H1 (cell line): ENCODE results near the gene SEL1L. TPM values are rescaled to one million over a fixed set of nuclear protein-coding genes. Genes with fewer than 3 reads are reported as not detected.

Experiments used
- GTF2F1 ChIP-seq: IDR thresholded peaks from 2 replicates; pipeline ENCODE4 v1.6.1; 2012; ENCODE audit warnings: low read depth, low read length, improper control_type of control experiment, borderline replicate concordance
- JUN ChIP-seq: IDR thresholded peaks from 2 replicates; pipeline ENCODE4 v1.6.1; 2011; ENCODE audit warnings: low read depth, mild to moderate bottlenecking, improper control_type of control experiment, low read length
- POU5F1 ChIP-seq: IDR thresholded peaks from 2 replicates; pipeline ENCODE4 v1.6.1; 2011; ENCODE audit warnings: low read depth, mild to moderate bottlenecking, low read length, moderate library complexity
- RNF2 ChIP-seq: fragments of 200-900, 300-1000 bp; sonication (generic); IDR thresholded peaks from 2 replicates; pipeline ENCODE4 v1.7.1; 2016; ENCODE audit warnings: borderline replicate concordance, low read depth, mild to moderate bottlenecking, antibody characterized with exemption, low read length; ENCODE audit not compliant: poor library complexity, severe bottlenecking; ENCODE audit errors: missing control alignments
- SIN3A ChIP-seq, 2 experiments: IDR thresholded peaks in 1 of 2; conservative IDR thresholded peaks in 1 of 2; 2 replicates each; pipeline ENCODE4 v1.6.1; 2011 to 2012; ENCODE audit warnings: low read length in 2 of 2, improper control_type of control experiment in 1 of 2, low read depth in 1 of 2, mild to moderate bottlenecking in 1 of 2
- SP1 ChIP-seq: IDR thresholded peaks from 2 replicates; pipeline ENCODE4 v1.6.1; 2011; ENCODE audit warnings: low read depth, low read length
- SP4 ChIP-seq: IDR thresholded peaks from 2 replicates; pipeline ENCODE4 v1.6.1; 2012; ENCODE audit warnings: low read length, inconsistent platforms
- SUZ12 ChIP-seq: fragments of 200-600 bp; sonication (generic); IDR thresholded peaks from 2 replicates; pipeline ENCODE4 v1.6.1; 2012; ENCODE audit warnings: mild to moderate bottlenecking, inconsistent platforms, low read length, moderate library complexity, mixed read lengths
- TEAD4 ChIP-seq: IDR thresholded peaks from 2 replicates; pipeline ENCODE4 v1.6.1; 2012; ENCODE audit warnings: low read depth, low read length, inconsistent platforms, mixed read lengths
- polyA plus RNA-seq, 7 experiments: library from polyadenylated mRNA; depleted of rRNA in 3 of 7; stranded (reverse) in 5 of 7; unstranded in 2 of 7; fragments of >200 nt in 5 of 7; fragments of 200-250 nt in 2 of 7; gene quantifications; 1 replicate in 5 of 7; 2 replicates in 1 of 7; 4 replicates in 1 of 7; pipeline versions ENCODE4 v1.2.1 to v1.2.3, GENCODE V29; 2011 to 2013; ENCODE audit warnings: missing spikeins in 2 of 7, mixed read lengths in 2 of 7
- total RNA-seq: library from RNA; stranded (reverse); fragmentation: NEBNext Ultra II Directional; extraction: Animal tissue kit (Norgen Biotek cat#: 25700); gene quantifications from 2 replicates; pipeline ENCODE4 v1.2.1, GENCODE V29; 2021
- TF ChIP-seq, protein P1 (sequence below): fragments of 300-600 bp; sonication (generic); IDR thresholded peaks from 2 replicates; pipeline ENCODE4 v1.7.1; 2012; ENCODE audit warnings: low read length, moderate library complexity, mild to moderate bottlenecking, inconsistent platforms; ENCODE audit not compliant: insufficient replicate concordance
- TF ChIP-seq, protein P2 (sequence below): IDR thresholded peaks from 2 replicates; pipeline ENCODE4 v1.6.1; 2012; ENCODE audit warnings: inconsistent platforms

Gene SEL1L
- total and polyA plus RNA-seq, 2 of the 8 experiments (the other 6 are each of a cell fraction or from before 2014, with no cell fraction given): 4.3 to 34.9 TPM

- TF ChIP-seq, protein P1, sequence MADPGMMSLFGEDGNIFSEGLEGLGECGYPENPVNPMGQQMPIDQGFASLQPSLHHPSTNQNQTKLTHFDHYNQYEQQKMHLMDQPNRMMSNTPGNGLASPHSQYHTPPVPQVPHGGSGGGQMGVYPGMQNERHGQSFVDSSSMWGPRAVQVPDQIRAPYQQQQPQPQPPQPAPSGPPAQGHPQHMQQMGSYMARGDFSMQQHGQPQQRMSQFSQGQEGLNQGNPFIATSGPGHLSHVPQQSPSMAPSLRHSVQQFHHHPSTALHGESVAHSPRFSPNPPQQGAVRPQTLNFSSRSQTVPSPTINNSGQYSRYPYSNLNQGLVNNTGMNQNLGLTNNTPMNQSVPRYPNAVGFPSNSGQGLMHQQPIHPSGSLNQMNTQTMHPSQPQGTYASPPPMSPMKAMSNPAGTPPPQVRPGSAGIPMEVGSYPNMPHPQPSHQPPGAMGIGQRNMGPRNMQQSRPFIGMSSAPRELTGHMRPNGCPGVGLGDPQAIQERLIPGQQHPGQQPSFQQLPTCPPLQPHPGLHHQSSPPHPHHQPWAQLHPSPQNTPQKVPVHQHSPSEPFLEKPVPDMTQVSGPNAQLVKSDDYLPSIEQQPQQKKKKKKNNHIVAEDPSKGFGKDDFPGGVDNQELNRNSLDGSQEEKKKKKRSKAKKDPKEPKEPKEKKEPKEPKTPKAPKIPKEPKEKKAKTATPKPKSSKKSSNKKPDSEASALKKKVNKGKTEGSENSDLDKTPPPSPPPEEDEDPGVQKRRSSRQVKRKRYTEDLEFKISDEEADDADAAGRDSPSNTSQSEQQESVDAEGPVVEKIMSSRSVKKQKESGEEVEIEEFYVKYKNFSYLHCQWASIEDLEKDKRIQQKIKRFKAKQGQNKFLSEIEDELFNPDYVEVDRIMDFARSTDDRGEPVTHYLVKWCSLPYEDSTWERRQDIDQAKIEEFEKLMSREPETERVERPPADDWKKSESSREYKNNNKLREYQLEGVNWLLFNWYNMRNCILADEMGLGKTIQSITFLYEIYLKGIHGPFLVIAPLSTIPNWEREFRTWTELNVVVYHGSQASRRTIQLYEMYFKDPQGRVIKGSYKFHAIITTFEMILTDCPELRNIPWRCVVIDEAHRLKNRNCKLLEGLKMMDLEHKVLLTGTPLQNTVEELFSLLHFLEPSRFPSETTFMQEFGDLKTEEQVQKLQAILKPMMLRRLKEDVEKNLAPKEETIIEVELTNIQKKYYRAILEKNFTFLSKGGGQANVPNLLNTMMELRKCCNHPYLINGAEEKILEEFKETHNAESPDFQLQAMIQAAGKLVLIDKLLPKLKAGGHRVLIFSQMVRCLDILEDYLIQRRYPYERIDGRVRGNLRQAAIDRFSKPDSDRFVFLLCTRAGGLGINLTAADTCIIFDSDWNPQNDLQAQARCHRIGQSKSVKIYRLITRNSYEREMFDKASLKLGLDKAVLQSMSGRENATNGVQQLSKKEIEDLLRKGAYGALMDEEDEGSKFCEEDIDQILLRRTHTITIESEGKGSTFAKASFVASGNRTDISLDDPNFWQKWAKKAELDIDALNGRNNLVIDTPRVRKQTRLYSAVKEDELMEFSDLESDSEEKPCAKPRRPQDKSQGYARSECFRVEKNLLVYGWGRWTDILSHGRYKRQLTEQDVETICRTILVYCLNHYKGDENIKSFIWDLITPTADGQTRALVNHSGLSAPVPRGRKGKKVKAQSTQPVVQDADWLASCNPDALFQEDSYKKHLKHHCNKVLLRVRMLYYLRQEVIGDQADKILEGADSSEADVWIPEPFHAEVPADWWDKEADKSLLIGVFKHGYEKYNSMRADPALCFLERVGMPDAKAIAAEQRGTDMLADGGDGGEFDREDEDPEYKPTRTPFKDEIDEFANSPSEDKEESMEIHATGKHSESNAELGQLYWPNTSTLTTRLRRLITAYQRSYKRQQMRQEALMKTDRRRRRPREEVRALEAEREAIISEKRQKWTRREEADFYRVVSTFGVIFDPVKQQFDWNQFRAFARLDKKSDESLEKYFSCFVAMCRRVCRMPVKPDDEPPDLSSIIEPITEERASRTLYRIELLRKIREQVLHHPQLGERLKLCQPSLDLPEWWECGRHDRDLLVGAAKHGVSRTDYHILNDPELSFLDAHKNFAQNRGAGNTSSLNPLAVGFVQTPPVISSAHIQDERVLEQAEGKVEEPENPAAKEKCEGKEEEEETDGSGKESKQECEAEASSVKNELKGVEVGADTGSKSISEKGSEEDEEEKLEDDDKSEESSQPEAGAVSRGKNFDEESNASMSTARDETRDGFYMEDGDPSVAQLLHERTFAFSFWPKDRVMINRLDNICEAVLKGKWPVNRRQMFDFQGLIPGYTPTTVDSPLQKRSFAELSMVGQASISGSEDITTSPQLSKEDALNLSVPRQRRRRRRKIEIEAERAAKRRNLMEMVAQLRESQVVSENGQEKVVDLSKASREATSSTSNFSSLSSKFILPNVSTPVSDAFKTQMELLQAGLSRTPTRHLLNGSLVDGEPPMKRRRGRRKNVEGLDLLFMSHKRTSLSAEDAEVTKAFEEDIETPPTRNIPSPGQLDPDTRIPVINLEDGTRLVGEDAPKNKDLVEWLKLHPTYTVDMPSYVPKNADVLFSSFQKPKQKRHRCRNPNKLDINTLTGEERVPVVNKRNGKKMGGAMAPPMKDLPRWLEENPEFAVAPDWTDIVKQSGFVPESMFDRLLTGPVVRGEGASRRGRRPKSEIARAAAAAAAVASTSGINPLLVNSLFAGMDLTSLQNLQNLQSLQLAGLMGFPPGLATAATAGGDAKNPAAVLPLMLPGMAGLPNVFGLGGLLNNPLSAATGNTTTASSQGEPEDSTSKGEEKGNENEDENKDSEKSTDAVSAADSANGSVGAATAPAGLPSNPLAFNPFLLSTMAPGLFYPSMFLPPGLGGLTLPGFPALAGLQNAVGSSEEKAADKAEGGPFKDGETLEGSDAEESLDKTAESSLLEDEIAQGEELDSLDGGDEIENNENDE: no peak
- TF ChIP-seq POU5F1 (no peak), JUN (no peak), GTF2F1 (no peak), SIN3A (conservative IDR thresholded peaks at IDR 0.05 in 1 of 2, IDR thresholded peaks at IDR 0.05 in 1 of 2; ENCODE audit: low read depth in 1 of 2, low read length in 2 of 2) (no peak), TEAD4 (peak; percentile 62), SP4 (no peak), SP1 (no peak), RNF2 (no peak), SUZ12 (no peak)
- TF ChIP-seq, protein P2, sequence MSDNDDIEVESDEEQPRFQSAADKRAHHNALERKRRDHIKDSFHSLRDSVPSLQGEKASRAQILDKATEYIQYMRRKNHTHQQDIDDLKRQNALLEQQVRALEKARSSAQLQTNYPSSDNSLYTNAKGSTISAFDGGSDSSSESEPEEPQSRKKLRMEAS: 0 out of 2 replicates have a peak, but pooled peaks have one; percentile 21
These were observed 29.2 kb upstream of the SEL1L start (continued) for GRCh38 chr14:81562818-81563217.
